ENCODE measurements around the gene HOXA1.

HOXA1 gene

GRCh38 chr7:27131390-27131819 is 35.6 kb upstream of the HOXA1 start:
- no peak for DNase-seq (ENCODE audit: low spot score)

- peak; percentile 80 for DNase-seq (ENCODE audit: low spot score)
These were observed 35.0 kb upstream of the HOXA1 start, which contains the start of gene HOXA4 for GRCh38 chr7:27130540-27131389. HOXA4 (minus strand) TSS chr7:27130757; CDS start chr7:27130733, 24 bp downstream.

DNA sequence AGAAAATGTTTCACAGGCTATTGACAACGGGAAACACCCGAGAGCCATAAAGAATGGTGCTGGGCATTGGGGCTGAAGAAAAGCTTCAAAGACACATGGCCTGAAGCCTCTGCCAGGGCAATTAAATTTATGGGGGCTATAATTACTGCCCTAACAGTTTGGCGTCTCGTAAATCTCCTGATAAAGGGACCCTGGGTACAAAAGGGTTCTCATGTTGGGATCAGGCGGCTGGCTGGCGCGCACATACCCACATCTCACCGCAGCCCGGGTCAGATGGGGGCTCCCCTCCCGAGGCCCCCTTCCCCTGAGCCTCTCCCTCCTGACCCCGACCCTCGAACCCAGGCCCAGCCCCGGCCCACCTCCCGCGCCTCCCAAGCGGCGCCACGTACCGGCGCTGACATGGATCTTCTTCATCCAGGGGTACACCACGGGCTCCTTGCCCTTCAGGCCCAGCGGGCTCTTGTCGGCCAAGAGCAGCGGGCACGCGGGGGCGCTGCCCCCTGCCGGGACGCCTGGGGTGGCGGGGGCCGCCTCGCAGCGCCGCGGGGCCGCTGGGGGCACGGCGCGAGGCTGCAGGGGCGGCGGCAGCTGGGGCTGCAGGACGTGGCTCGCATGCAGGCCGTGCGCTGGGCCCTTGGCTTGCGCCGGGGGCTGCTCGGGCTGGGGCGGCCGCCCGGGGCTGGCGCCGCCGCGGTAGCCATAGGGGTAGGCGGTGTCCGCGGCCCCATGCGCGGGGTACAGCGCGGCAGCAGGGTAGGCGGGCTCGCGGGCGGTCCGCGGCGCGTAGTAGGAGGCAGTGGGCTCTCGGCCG is 34.1 kb upstream of the HOXA1 start:
- DNase-seq (ENCODE audit: low spot score): no peak

GRCh38 chr7:27128776-27129728 is 33.3 kb upstream of the HOXA1 start:
- no peak for DNase-seq (ENCODE audit: low spot score)

DNA sequence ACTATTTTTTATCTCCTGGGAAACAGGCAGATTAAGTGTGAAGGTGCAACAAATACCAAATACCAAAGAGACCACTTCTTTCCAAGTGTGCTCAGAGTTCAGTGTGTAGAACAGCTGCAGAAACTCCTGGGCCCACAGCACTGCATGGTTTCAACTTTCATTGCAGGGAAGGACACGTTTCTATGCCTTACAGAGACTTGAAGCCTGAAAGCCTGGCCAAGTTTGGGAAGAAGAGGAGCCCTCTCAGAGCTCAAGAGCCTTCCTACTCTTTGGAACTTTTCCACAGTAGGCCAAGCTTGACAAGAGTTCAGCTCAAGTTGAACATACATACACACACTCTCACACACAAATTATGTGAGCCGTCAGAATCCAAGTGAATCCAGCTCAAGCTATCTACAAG is 32.2 kb upstream of the HOXA1 start:
- DNase-seq (ENCODE audit: low spot score): no peak

GRCh38 chr7:27126596-27127327 is 31.0 kb upstream of the HOXA1 start:
- DNase-seq (ENCODE audit: low spot score): no peak

DNA sequence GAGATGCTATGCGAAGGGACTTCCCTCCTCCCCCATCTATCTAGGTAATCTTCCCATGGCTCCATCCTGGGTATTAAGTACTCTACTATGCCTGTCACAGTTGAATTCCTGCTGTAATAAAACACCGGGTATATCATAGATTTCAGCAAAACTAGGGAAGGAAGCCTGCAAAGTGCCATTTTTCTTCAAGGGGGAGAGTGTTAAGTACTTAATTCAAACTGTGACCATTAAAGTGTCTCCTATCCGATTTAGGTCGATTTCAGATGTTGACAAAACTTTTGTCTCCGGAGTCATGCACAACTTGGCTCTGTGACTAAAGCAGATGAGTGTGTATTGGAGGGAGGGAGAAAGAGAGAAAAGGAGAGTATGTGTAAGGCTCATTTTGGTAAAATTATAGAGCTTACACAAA is 30.2 kb upstream of the HOXA1 start:
- DNase-seq (ENCODE audit: low spot score): no peak

- no peak for DNase-seq (ENCODE audit: low spot score)
These were observed 29.3 kb upstream of the HOXA1 start for GRCh38 chr7:27124902-27125689.

- no peak for DNase-seq (ENCODE audit: low spot score)
These were observed 28.5 kb upstream of the HOXA1 start for GRCh38 chr7:27124096-27124901.

GRCh38 chr7:27123477-27124053 is 27.8 kb upstream of the HOXA1 start:
- DNase-seq (ENCODE audit: low spot score): no peak

DNA sequence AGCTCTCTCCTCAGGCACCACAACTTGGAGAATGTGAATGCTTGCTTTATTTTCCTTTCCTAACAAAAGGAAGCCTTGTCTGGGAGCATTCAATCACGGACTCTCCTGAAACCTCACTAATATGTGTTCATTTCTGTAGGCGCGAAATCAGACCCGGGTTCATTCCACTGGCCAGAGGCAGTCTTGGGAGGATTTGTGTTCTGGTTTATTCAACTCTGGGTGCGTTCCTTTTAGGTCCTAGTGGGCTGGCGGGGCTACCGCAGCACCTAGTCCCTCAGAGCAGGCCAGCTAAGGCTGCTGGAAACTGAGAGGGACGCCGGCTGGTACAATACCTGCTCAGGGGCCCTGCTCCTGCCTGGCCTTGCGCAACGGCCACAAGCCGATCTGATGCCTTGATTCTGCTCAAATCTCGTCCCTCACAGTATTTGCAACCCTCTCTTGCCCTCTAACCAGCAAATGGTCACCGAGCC is 27.2 kb upstream of the HOXA1 start:
- no peak for DNase-seq (ENCODE audit: low spot score)

GRCh38 chr7:27122077-27122910 is 26.5 kb upstream of the HOXA1 start:
- no peak for DNase-seq (ENCODE audit: low spot score)

GRCh38 chr7:27121684-27122076 is 25.9 kb upstream of the HOXA1 start:
- DNase-seq (ENCODE audit: low spot score): no peak

GRCh38 chr7:27119412-27119911 is 23.7 kb upstream of the HOXA1 start:
- no peak for DNase-seq (ENCODE audit: low spot score)

DNA sequence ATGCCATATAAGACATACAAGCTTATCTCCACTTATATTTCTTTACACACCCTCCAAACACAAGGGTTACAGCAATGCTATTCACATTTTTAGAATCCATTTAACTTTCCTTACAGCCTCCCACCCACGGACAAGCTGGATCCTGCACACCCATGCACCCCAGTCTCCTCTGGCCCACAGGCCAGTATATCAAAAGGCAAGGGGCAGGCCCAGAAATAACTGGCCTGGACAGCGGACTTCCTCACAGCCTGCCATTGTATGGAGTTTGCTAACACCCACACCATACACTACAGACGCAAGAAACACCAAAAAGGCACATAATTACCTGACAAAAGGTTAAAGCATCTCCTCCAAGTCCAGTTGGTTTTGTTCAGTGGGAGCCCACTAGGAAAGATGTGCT is 22.8 kb upstream of the HOXA1 start:
- DNase-seq (ENCODE audit: low spot score): no peak

DNA sequence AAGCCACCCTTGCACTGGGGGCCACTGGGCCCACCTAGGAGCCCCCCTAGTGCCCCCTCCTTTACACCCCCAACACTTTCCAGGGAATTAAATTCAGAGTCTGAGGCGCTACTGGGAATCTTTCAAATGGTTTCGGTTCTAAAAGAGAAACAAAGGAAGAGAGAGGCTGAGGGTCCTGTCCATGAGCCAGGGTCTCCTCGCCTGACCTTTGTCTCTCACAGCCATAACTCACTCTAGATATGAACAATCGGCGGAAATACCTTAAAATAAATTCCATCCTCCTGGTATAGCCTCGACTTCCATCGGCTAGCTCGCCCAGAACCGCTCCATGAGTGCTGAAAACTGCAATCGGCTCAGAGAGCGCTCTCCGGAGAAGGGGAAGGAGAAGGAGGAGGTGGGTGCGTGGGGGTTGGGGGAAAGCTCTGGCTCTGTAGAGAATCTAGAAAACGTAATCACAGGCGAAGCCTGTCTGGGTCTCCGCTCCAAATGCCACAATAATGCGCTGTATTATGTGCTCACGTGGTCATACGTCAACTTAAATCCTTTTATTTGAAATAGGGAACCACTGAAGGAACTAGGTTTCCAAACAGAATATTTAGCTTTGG is 22.2 kb upstream of the HOXA1 start:
- DNase-seq (ENCODE audit: low spot score): no peak

All from CD4-positive, alpha-beta T cell treated with Interleukin-6 at 100 ng/mL for 8 hours (primary cell).